ENCODE results near the gene MEIOSIN. TPM values are rescaled to one million over a fixed set of nuclear protein-coding genes. Genes with fewer than 3 reads are reported as not detected.

The MEIOSIN gene
- total and polyA plus RNA-seq, 9 of the 15 experiments (the other 6 are each of a cell fraction or from before 2014, with no cell fraction given): 0.06 to 2.0 (median 0.76) TPM

GRCh38 chr19:45789035-45789786 is 56.0 kb downstream of the MEIOSIN start (continued):
- TF ChIP-seq KDM1A (IDR thresholded peaks at IDR 0.05): peak in 1 of 2 experiments; percentile 14; a peak in 1 of 4 replicates
- no peak for TF ChIP-seq SAP30 (IDR thresholded peaks at IDR 0.05; ENCODE audit: borderline replicate concordance, insufficient read depth, low read depth, low read length, poor library complexity, severe bottlenecking)
- TF ChIP-seq NELFE (IDR thresholded peaks at IDR 0.05; ENCODE audit: insufficient read depth, insufficient read length): no peak
- TF ChIP-seq ZEB2 (IDR thresholded peaks at IDR 0.05): no peak
- TF ChIP-seq GMEB1 (CRISPR knock-in tag; IDR thresholded peaks at IDR 0.05): no peak
- TF ChIP-seq HEY1 (CRISPR knock-in tag; IDR thresholded peaks at IDR 0.05; ENCODE audit: borderline replicate concordance): no peak
- TF ChIP-seq ZNF431 (CRISPR knock-in tag; IDR thresholded peaks at IDR 0.05): no peak
- TF ChIP-seq EZH2 (IDR thresholded peaks at IDR 0.05; ENCODE audit: borderline replicate concordance, low read depth, low read length): no peak

GRCh38 chr19:45790942-45791341 is 57.7 kb downstream of the MEIOSIN start:
- peaks cover 19 to 34% of the 10 kb centered on the region in 2 experiments for H3K4me1 ChIP-seq (replicated peaks in 1 of 2; ENCODE audit: control insufficient read depth in 2 of 2, insufficient read depth in 2 of 2, low read length in 2 of 2)
- H2AFZ ChIP-seq (ENCODE audit: low read depth, low read length): no peak overlapping the region
- intact Hi-C loops (cut with micrococcal nuclease) (no loop called here), in situ Hi-C loops (cut with MboI) (no loop called here)
- BruUV-seq (replicated peaks): no TSS peak
- FAIRE-seq (no peak), ATAC-seq (no peak), DNase-seq (ENCODE audit: extremely low read depth in 1 of 4, low spot score in 3 of 4) (no peak)
- WGBS (ENCODE audit: insufficient coverage, low coverage, missing lambda C conversion rate): 87% methylated on average over 8 of the region's 8 CpGs
- H3K27ac ChIP-seq (ENCODE audit: extremely low read depth, low read depth, low read length): no peak overlapping the region; the same call in 2 of the 3 replicates
- peaks cover 19% of the 10 kb centered on the region for H3K79me2 ChIP-seq (ENCODE audit: control insufficient read depth, insufficient read depth, low read length)
- H3K36me3 ChIP-seq (ENCODE audit: control insufficient read depth, insufficient read depth, low read length): peaks cover 48% of the 10 kb centered on the region; the same call in 2 of the 3 replicates
- H3K27me3 ChIP-seq (ENCODE audit: control insufficient read depth in 2 of 2, insufficient read depth in 2 of 2, low read length in 2 of 2): no peaks in the 10 kb centered on the region
- H3K9me1 ChIP-seq (ENCODE audit: control insufficient read depth, insufficient read depth, low read length): peaks cover 4% of the 10 kb centered on the region
- H3K4me2 ChIP-seq (ENCODE audit: insufficient read depth, low read length): 0 out of 2 replicates have a peak overlapping the region, but pooled peaks have one; percentile 86
- POLR2A ChIA-PET: interaction anchor here (1.1 kb wide), 1 partner anchor 21 kb away, joined by 7 read pairs; no protein-coding TSS in a partner anchor
- no peaks in the 10 kb centered on the region for H3K9me3 ChIP-seq (replicated peaks; ENCODE audit: control insufficient read depth, insufficient read depth, low read depth, low read length)
- CTCF ChIA-PET (ENCODE audit: low intra/inter-chr PET ratio): no interaction called here
- peaks cover 3% of the 10 kb centered on the region for H4K20me1 ChIP-seq (replicated peaks; ENCODE audit: control insufficient read depth, insufficient read depth, low read length)
- peak overlapping the region in 1 of 2 experiments; percentile 99; a peak in 2 of 4 replicates for H3K9ac ChIP-seq (ENCODE audit: insufficient read depth in 1 of 2, low read depth in 2 of 2, low read length in 2 of 2)
- H3K4me3 ChIP-seq: no peak overlapping the region
- peak in 1 of 2 experiments; percentile 66; a peak in 1 of 4 replicates for TF ChIP-seq ETV6 (IDR thresholded peaks at IDR 0.05; ENCODE audit: borderline replicate concordance in 1 of 2, low read depth in 2 of 2, low read length in 1 of 2)
- no peak for TF ChIP-seq ETV6 (CRISPR knock-in tag; IDR thresholded peaks at IDR 0.05; ENCODE audit: borderline replicate concordance)
- TF ChIP-seq KLF13 (tag; IDR thresholded peaks at IDR 0.05; ENCODE audit: borderline replicate concordance, low read depth): no peak
- 0 out of 2 replicates have a peak, but pooled peaks have one; percentile 10 for TF ChIP-seq SPI1 (IDR thresholded peaks at IDR 0.05; ENCODE audit: borderline replicate concordance, low read depth, low read length)
- no peak for TF ChIP-seq DEAF1 (CRISPR knock-in tag; IDR thresholded peaks at IDR 0.05)
- TF ChIP-seq RBFOX2 (IDR thresholded peaks at IDR 0.05; ENCODE audit: low read depth, low read length): 0 out of 2 replicates have a peak, but pooled peaks have one; percentile 22
- no peak for TF ChIP-seq ARNT (IDR thresholded peaks at IDR 0.05)
